22Rv1 (cell line): ENCODE measurements around the gene ZC3H11A.

Experiments used
- H3K27ac ChIP-seq: fragments of 450-650 bp; 2 replicates; pipeline ENCODE4 v1.5.1; 2017
- ZFX ChIP-seq: fragments of 450-650 bp; IDR thresholded peaks from 2 replicates; pipeline ENCODE4 v1.6.1; 2017; ENCODE audit warnings: antibody characterized with exemption, borderline replicate concordance
- TF ChIP-seq, protein P1 (sequence below): fragments of 450-650 bp; IDR thresholded peaks from 2 replicates; pipeline ENCODE4 v1.5.1; 2017; ENCODE audit warnings: mild to moderate bottlenecking

ZC3H11A gene

DNA sequence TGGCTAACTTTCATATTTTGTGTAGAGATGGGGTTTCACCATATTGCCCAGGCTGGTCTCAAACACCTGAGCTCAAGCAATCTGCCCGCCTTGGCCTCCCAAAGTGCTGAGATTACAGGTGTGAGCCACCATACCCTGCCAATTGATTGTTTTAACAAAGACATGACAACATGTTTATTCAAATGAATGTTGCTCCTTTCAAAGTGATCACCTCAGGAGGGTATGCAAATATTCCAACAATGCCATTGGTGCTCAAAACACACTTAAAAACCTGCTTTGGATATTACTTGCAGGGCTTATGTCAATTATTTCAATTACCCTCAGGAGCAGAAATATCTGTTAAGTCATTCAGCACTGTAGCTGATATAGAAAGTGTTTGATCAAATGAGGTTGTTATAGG lies 22.6 kb upstream of the ZC3H11A start:
- TF ChIP-seq, protein P1, sequence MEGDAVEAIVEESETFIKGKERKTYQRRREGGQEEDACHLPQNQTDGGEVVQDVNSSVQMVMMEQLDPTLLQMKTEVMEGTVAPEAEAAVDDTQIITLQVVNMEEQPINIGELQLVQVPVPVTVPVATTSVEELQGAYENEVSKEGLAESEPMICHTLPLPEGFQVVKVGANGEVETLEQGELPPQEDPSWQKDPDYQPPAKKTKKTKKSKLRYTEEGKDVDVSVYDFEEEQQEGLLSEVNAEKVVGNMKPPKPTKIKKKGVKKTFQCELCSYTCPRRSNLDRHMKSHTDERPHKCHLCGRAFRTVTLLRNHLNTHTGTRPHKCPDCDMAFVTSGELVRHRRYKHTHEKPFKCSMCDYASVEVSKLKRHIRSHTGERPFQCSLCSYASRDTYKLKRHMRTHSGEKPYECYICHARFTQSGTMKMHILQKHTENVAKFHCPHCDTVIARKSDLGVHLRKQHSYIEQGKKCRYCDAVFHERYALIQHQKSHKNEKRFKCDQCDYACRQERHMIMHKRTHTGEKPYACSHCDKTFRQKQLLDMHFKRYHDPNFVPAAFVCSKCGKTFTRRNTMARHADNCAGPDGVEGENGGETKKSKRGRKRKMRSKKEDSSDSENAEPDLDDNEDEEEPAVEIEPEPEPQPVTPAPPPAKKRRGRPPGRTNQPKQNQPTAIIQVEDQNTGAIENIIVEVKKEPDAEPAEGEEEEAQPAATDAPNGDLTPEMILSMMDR, result no peak
- no peak for TF ChIP-seq ZFX
- H3K27ac ChIP-seq, result no peak overlapping the region

GRCh38 chr1:203776636-203777035 lies 18.8 kb upstream of the ZC3H11A start:
- no peak overlapping the region for H3K27ac ChIP-seq
- no peak for TF ChIP-seq ZFX
- TF ChIP-seq, protein P1, result peak; percentile 44

DNA sequence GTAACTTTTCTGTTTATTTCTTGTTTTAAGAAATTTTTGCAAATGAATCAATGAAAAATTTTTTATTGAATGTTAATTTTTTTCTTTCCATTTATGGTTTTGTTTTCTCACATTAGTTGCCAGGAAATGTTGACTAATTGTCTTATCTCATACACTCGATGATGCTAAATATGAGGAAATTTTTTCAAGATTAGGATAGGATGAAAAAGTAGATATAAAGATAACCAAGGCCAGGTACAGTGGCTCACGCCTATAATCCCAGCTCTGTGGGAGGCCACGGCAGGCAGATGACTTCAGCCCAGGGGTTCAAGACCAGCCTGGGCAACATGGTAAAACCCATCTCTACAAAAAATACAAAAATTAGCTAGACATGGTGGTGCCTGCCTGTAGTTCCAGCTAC lies 17.8 kb upstream of the ZC3H11A start:
- TF ChIP-seq, protein P1, result no peak
- TF ChIP-seq ZFX, result no peak
- H3K27ac ChIP-seq, result no peak overlapping the region

DNA sequence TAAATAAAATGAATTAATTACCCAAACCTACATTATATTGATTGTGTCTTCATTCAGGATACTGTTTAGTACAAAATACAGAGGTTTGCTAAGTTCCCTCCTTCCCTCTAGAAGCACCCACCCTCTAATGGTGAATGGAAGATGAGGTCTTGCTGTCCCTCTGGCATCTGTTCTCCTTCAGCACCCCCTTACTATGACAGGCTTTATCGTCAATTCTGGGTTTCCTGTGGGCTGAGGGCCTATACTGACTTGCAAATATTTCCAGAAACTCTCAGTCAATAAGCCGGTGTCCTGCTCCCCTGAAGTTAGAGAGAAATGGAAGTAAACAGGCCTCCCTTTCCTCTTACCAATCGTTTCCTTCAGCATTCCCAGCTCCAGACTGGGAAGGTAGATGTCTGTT lies 17.3 kb upstream of the ZC3H11A start:
- no peak for TF ChIP-seq ZFX
- TF ChIP-seq, protein P1, result no peak
- no peak overlapping the region for H3K27ac ChIP-seq

GRCh38 chr1:203778789-203779188 lies 16.6 kb upstream of the ZC3H11A start:
- no peak for TF ChIP-seq ZFX
- TF ChIP-seq, protein P1, result no peak
- H3K27ac ChIP-seq, result no peak overlapping the region

- no peak for TF ChIP-seq ZFX
- TF ChIP-seq, protein P1, result no peak
- H3K27ac ChIP-seq, result no peak overlapping the region
Observed at GRCh38 chr1:203781962-203782361, 13.5 kb upstream of the ZC3H11A start.

- no peak overlapping the region for H3K27ac ChIP-seq
- TF ChIP-seq ZFX, result no peak
- TF ChIP-seq, protein P1, result no peak
Observed at GRCh38 chr1:203789966-203790365, 5.5 kb upstream of the ZC3H11A start.
